HEK293T (cell line): ENCODE results near the gene CLDN15.

ENCODE experiments used
- CTCF ChIA-PET: fragments of 350-600 bp; formaldehyde crosslinking; extraction: SDS; loops from one replicate; lab custom pipeline; 2021; ENCODE audit warnings: antibody characterized with exemption, inconsistent platforms; lab: Yijun Ruan, JAX
- POLR2A ChIA-PET: fragments of 350-600 bp; formaldehyde crosslinking; extraction: SDS; loops from one replicate; lab custom pipeline; 2020; ENCODE audit warnings: antibody characterized with exemption, inconsistent platforms; lab: Yijun Ruan, JAX
- DNase-seq: peaks from one replicate; pipeline ENCODE4 v3.0.0; 2012; ENCODE audit warnings: mixed read lengths; ENCODE audit errors: extremely low spot score
- ARNT ChIP-seq: fragments of 450-650 bp; IDR thresholded peaks from 2 replicates; pipeline ENCODE4 v1.6.1; 2017; ENCODE audit warnings: mild to moderate bottlenecking
- BHLHE40 ChIP-seq: fragments of 450-650 bp; IDR thresholded peaks from 2 replicates; pipeline ENCODE4 v1.6.1; 2016; ENCODE audit warnings: mild to moderate bottlenecking, moderate library complexity, borderline replicate concordance
- CTBP1 ChIP-seq: fragments of 450-650 bp; IDR thresholded peaks from 2 replicates; pipeline ENCODE4 v1.6.1; 2016; ENCODE audit warnings: borderline replicate concordance
- ELF4 ChIP-seq: fragments of 450-650 bp; IDR thresholded peaks from 2 replicates; pipeline ENCODE4 v1.6.1; 2017; ENCODE audit warnings: antibody characterized with exemption
- FOXA1 ChIP-seq: fragments of 450-650 bp; IDR thresholded peaks from 2 replicates; pipeline ENCODE4 v1.6.1; 2016; ENCODE audit warnings: mild to moderate bottlenecking
- FOXK2 ChIP-seq: fragments of 450-650 bp; IDR thresholded peaks from 2 replicates; pipeline ENCODE4 v1.6.1; 2016; ENCODE audit warnings: mild to moderate bottlenecking
- FOXM1 ChIP-seq: fragments of 450-650 bp; IDR thresholded peaks from 2 replicates; pipeline ENCODE4 v1.6.1; 2017; ENCODE audit warnings: mild to moderate bottlenecking, borderline replicate concordance
- HDGF ChIP-seq: fragments of 450-650 bp; IDR thresholded peaks from 2 replicates; pipeline ENCODE4 v1.6.1; 2017; ENCODE audit warnings: antibody characterized with exemption, borderline replicate concordance
- L3MBTL2 ChIP-seq: fragments of 450-650 bp; conservative IDR thresholded peaks from 2 replicates; pipeline ENCODE4 v1.6.1; 2016; ENCODE audit warnings: mild to moderate bottlenecking
- LEF1 ChIP-seq: fragments of 450-650 bp; IDR thresholded peaks from 2 replicates; pipeline ENCODE4 v1.6.1; 2017; ENCODE audit warnings: mild to moderate bottlenecking, borderline replicate concordance
- PKNOX1 ChIP-seq: fragments of 450-650 bp; IDR thresholded peaks from 2 replicates; pipeline ENCODE4 v1.6.1; 2016
- SP1 ChIP-seq: fragments of 450-650 bp; IDR thresholded peaks from 2 replicates; pipeline ENCODE4 v1.6.1; 2017
- SUZ12 ChIP-seq: fragments of 450-650 bp; IDR thresholded peaks from 2 replicates; pipeline ENCODE4 v1.6.1; 2016; ENCODE audit warnings: mild to moderate bottlenecking
- TARDBP ChIP-seq: fragments of 450-650 bp; IDR thresholded peaks from 2 replicates; pipeline ENCODE4 v1.6.1; 2016
- ZNF384 ChIP-seq: fragments of 450-650 bp; IDR thresholded peaks from 2 replicates; pipeline ENCODE4 v1.6.1; 2016

The CLDN15 gene

GRCh38 chr7:101244375-101245146 is 7.0 kb upstream of the CLDN15 start, which contains the start of gene FIS1:
Gene FIS1, minus strand, starts transcription at chr7:101245081. Its CDS starts 77 bp downstream, at chr7:101245004.
- CTCF ChIA-PET = interaction anchor here (0.5 to 2.5 kb wide), 10 partner anchors 25 to 162 kb away, joined by 3 to 12 read pairs (median 4); partner anchors contain the start of genes PLOD3 and ZNHIT1
- POLR2A ChIA-PET = interaction anchor here (0.8 to 4.5 kb wide), 14 partner anchors 7 to 369 kb away, joined by 3 to 38 read pairs (median 5); partner anchors contain the start of genes IFT22, PLOD3 and ZNHIT1
- peak; percentile 58 for TF ChIP-seq ELF4
- no peak for TF ChIP-seq CTBP1
- peak; percentile 83 for TF ChIP-seq L3MBTL2
- DNase-seq = peak; percentile 83

GRCh38 chr7:101243646-101244374 is 6.2 kb upstream of the CLDN15 start:
- CTCF ChIA-PET = interaction anchor here (0.5 to 2.5 kb wide), 11 partner anchors 9 to 163 kb away, joined by 3 to 12 read pairs (median 3); partner anchors contain the start of genes PLOD3 and ZNHIT1
- TF ChIP-seq HDGF (no peak), SP1 (no peak), PKNOX1 (no peak), BHLHE40 (no peak), ELF4 (no peak), L3MBTL2 (no peak), CTBP1 (no peak), TARDBP (no peak), ZNF384 (no peak), FOXK2 (no peak)
- DNase-seq = no peak
- POLR2A ChIA-PET = interaction anchor here (0.8 to 4.5 kb wide), 12 partner anchors 8 to 368 kb away, joined by 3 to 38 read pairs (median 4); partner anchors contain the start of genes IFT22, PLOD3 and ZNHIT1

GRCh38 chr7:101241443-101242349 is 4.1 kb upstream of the CLDN15 start:
- no peak for DNase-seq
- POLR2A ChIA-PET = interaction anchor here (0.8 kb wide), 1 partner anchor 24 kb away, joined by 3 read pairs; the partner anchor contains the start of genes PLOD3 and ZNHIT1
- CTCF ChIA-PET = no interaction called here
- TF ChIP-seq PKNOX1 (no peak), LEF1 (no peak), CTBP1 (no peak)

GRCh38 chr7:101241015-101241363 is 3.4 kb upstream of the CLDN15 start:
- CTCF ChIA-PET = no interaction called here
- DNase-seq = no peak
- POLR2A ChIA-PET = interaction anchor here (0.8 kb wide), 1 partner anchor 23 kb away, joined by 3 read pairs; the partner anchor contains the start of genes PLOD3 and ZNHIT1
- TF ChIP-seq SP1 (no peak), ELF4 (no peak), FOXA1 (no peak), BHLHE40 (no peak), ARNT (no peak), LEF1 (no peak), ZNF384 (no peak), PKNOX1 (no peak), FOXK2 (no peak), SUZ12 (no peak), L3MBTL2 (no peak), CTBP1 (no peak), FOXM1 (no peak)

- no peak for DNase-seq
- ChIA-PET POLR2A (interaction anchor here (0.8 kb wide), 1 partner anchor 23 kb away, joined by 3 read pairs; the partner anchor contains the start of genes PLOD3 and ZNHIT1), CTCF (no interaction called here)
- TF ChIP-seq PKNOX1 (no peak), ARNT (no peak), FOXM1 (no peak), BHLHE40 (no peak), LEF1 (no peak)
Observed at GRCh38 chr7:101240226-101241014, 2.8 kb upstream of the CLDN15 start.
